Measurements from ENCODE around the gene COL25A1. TPM values are rescaled to one million over a fixed set of nuclear protein-coding genes. Genes with fewer than 3 reads are reported as not detected.
A peak's percentile ranks its signal among the peaks of the same experiment; 100 is the strongest.
"Not testable (repeated sequence)": the region's sequence is repeated elsewhere in the genome, so short reads cannot be mapped to it uniquely, and the experiment has no call there.

COL25A1 gene
- total RNA-seq, 2 donors from 2014 or later: 0.47 TPM; not detected in 1

DNA sequence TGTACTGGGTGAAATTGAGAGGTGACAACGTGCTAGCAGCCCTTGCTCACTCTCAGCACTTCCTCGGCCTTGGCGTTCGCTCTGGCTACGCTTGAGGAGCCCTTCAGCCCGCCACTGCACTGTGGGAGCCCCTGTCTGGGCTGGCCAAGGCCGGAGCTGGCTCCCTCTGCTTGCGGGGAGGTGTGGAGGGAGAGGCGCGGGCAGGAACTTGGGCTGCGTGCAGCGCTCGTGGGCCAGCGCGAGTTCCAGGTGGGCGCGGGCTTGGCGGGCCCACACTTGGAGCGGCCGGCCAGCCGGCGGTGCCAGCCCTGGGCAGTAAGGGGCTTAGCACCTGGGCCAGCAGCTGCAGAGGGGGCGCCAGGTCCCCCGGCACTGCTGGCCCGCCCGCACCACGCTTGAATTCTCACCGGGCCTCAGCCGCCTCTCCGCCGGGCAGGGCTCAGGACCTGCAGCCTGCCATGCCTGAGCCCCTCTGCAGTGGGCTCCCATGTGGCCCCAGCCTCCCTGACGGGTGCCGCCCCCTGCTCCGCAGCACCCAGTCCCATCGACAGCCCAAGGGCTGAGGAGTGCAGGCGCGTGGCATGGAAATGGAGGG lies 290.1 kb downstream of the COL25A1 start:
- H3K4me3 Mint-ChIP-seq: no peak overlapping the region
- peaks cover 20% of the 10 kb centered on the region for H3K27me3 Mint-ChIP-seq
- no peaks in the 10 kb centered on the region for H3K9me3 ChIP-seq (ENCODE audit: control insufficient read depth, low read length, poor library complexity, severe bottlenecking)
- no peaks in the 10 kb centered on the region for H3K4me1 Mint-ChIP-seq
- DNase-seq: no peak
- H3K36me3 Mint-ChIP-seq (ENCODE audit: low read depth): peaks cover 4% of the 10 kb centered on the region
- H3K27ac Mint-ChIP-seq: no peak overlapping the region
- ATAC-seq: no peak

DNA sequence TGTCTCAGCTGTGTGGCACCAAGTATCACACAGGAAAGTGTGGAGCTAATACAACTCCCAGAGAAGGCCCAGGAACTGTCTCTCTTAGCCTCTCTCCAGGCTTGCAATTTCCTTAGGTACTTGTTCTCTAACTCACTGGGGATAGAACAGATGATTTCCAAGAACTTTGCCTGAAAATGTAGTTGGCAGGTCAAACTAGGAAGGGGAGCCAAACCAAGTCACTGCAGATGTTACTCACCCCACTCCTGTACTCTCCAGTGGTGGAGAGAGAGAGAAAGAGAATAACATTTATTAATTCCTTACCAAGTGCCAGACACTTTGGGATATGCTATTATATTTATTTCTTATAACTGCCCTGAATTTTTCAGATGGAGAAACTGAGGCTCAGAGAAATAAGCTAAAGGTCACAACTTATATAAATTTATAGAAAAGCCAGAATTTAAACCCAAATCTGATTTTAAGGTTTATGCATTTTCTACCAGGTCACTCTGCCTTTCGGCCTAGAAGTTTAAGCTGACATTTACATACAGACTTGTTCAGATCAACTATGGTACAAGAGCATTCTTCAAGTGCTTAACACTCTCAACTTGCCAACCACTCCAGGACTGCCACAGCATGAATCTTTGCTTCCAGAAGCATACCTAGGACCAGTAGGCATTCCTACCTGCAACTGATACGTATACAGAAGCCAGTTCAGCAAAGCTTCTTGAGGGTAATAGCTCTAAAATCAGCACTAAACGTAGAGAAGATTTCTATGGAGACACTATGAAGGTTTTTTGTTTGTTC lies 291.0 kb downstream of the COL25A1 start:
- Mint-ChIP-seq H3K27ac (no peak overlapping the region), H3K27me3 (peaks cover 14% of the 10 kb centered on the region), H3K4me3 (no peak overlapping the region), H3K4me1 (no peaks in the 10 kb centered on the region), H3K36me3 (ENCODE audit: low read depth) (peaks cover 4% of the 10 kb centered on the region)
- ATAC-seq (no peak), DNase-seq (no peak)
- no peaks in the 10 kb centered on the region for H3K9me3 ChIP-seq (ENCODE audit: control insufficient read depth, low read length, poor library complexity, severe bottlenecking)

DNA sequence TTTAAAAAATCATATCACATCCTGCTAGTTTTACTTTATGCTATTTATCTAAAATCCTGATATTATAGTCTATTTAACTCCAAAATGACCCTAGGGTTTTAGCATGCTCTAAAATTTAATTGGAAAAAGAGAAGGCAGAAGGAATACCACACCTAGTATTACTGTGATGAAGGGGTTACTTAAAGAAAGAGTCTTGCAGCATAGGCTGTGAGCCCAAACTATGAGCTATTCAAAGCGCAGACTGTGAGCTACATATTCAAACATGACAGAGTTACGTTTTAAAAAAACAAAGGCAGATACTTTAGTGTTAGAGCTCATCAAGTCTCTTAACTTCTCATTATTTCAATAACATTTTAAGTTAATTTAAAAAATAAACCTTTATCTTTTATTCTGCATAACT lies 291.9 kb downstream of the COL25A1 start:
- ATAC-seq (no peak), DNase-seq (no peak)
- Mint-ChIP-seq H3K36me3 (ENCODE audit: low read depth) (peaks cover 2% of the 10 kb centered on the region), H3K27ac (no peak overlapping the region), H3K27me3 (peaks cover 10% of the 10 kb centered on the region), H3K4me3 (no peak overlapping the region), H3K4me1 (no peaks in the 10 kb centered on the region)
- no peaks in the 10 kb centered on the region for H3K9me3 ChIP-seq (ENCODE audit: control insufficient read depth, low read length, poor library complexity, severe bottlenecking)

DNA sequence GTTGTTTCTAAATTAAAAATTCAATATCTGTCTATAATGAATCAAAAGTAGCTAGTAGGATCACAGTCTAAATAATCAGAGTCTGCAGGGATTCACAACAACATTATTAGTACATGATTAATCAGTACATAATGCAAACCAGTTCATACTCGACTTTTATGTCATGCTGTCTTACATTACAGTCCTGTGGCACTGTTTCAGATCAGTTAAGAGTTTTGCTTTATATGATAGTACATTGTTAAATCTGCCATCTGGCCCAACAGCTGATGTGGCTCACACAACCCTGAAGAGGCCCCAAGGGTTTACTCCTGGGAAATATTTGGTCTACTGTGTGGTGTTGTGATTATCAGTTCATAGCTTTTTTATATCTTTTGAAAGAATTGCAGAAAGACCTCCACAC lies 292.5 kb downstream of the COL25A1 start:
- peak overlapping the region; percentile 19 for H3K27ac Mint-ChIP-seq
- H3K27me3 Mint-ChIP-seq: peaks cover 4% of the 10 kb centered on the region
- no peaks in the 10 kb centered on the region for H3K4me1 Mint-ChIP-seq
- no peaks in the 10 kb centered on the region for H3K36me3 Mint-ChIP-seq (ENCODE audit: low read depth)
- no peaks in the 10 kb centered on the region for H3K9me3 ChIP-seq (ENCODE audit: control insufficient read depth, low read length, poor library complexity, severe bottlenecking)
- DNase-seq (no peak), ATAC-seq (no peak)
- no peak overlapping the region for H3K4me3 Mint-ChIP-seq

DNA sequence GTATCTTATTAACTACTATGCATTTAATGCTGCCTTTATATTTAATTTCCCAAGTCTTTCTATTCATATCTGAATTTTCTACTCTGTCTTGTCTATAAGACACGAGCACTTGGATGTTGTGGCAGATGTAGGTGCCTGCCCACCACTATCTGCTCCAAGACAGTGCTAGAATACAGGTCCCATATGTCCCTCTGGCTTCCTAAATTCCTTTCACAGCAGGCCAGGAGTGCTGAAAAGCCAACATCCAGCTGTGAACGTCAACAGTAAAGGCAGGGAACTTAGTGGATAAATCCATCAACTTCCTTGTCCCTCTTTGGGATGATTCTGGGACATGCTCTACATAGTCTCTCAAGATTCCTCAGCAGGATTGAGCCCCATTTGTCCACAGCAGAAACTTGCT lies 294.5 kb downstream of the COL25A1 start:
- H3K36me3 Mint-ChIP-seq (ENCODE audit: low read depth): no peaks in the 10 kb centered on the region
- H3K4me1 Mint-ChIP-seq: peaks cover 3% of the 10 kb centered on the region
- no peaks in the 10 kb centered on the region for H3K9me3 ChIP-seq (ENCODE audit: control insufficient read depth, low read length, poor library complexity, severe bottlenecking)
- no peak overlapping the region for H3K4me3 Mint-ChIP-seq
- peaks cover 5% of the 10 kb centered on the region for H3K27me3 Mint-ChIP-seq
- no peak overlapping the region for H3K27ac Mint-ChIP-seq
- DNase-seq: no peak
- no peak for ATAC-seq

DNA sequence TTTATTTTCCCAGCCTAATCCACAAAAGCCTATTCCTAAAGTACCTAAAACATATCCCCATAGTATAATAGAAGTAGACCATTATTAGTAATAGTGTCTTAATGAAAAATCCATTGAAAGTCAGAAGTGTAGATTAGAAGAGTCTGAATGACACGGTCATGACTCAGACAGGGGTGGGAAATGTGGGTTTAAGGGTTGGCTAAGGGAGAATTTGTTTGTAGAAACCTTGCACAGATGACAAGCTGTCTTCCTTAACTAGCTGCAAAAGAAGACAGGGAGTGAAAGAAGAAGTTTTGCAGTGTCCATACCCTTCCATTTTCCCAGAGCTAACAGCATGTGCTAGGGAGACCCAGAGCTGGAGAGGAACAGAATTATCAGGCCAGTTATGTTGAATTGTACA lies 296.9 kb downstream of the COL25A1 start:
- no peak for ATAC-seq
- Mint-ChIP-seq H3K36me3 (ENCODE audit: low read depth) (no peaks in the 10 kb centered on the region), H3K27ac (no peak overlapping the region), H3K27me3 (peaks cover 5% of the 10 kb centered on the region), H3K4me1 (peaks cover 3% of the 10 kb centered on the region), H3K4me3 (no peak overlapping the region)
- no peak for DNase-seq
- no peaks in the 10 kb centered on the region for H3K9me3 ChIP-seq (ENCODE audit: control insufficient read depth, low read length, poor library complexity, severe bottlenecking)

DNA sequence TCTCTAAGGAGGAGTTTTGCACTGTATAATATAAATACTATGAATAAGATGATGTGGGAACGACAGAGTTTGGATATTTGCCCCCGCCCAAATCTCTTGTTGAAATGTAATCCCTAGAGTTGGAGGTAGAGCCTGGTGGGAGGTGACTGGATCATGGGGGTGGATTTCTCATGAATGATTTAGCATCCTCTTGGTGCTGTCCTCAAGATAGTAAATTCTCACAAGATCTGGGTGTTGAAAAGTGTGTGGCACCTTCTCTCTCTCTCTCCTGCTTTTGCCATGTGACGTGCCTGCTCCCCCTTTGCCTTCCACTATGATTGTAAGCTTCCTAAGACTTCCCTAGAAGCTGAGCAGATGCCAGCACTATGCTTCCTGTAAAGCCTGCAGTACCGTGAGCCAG lies 298.0 kb downstream of the COL25A1 start:
- Mint-ChIP-seq H3K4me3 (no peak overlapping the region), H3K27me3 (peaks cover 5% of the 10 kb centered on the region), H3K4me1 (peaks cover 3% of the 10 kb centered on the region), H3K27ac (no peak overlapping the region), H3K36me3 (ENCODE audit: low read depth) (no peaks in the 10 kb centered on the region)
- no peaks in the 10 kb centered on the region for H3K9me3 ChIP-seq (ENCODE audit: control insufficient read depth, low read length, poor library complexity, severe bottlenecking)
- no peak for DNase-seq
- no peak for ATAC-seq

DNA sequence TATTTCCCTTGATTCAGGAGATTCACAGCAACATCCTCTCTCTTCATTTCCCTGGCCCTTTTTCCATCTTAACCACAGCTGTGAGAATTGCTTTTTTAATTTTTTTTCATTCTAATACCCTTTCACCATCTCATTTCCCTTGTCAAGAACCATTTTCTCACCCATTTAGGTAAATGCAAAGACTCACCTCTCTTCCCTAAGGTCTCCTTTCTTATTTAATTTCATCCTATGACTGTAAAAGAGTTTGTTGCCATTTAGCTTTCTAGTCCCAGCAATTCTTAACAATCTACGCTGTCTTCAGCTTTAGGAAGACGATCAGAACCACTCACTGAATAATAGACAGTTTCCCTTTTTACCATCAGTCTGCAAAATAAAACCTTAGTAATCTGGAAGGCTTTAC lies 298.5 kb downstream of the COL25A1 start:
- H3K27me3 Mint-ChIP-seq: peaks cover 5% of the 10 kb centered on the region
- no peak for ATAC-seq
- peaks cover 3% of the 10 kb centered on the region for H3K4me1 Mint-ChIP-seq
- no peak for DNase-seq
- no peak overlapping the region for H3K27ac Mint-ChIP-seq
- no peaks in the 10 kb centered on the region for H3K9me3 ChIP-seq (ENCODE audit: control insufficient read depth, low read length, poor library complexity, severe bottlenecking)
- H3K36me3 Mint-ChIP-seq (ENCODE audit: low read depth): no peaks in the 10 kb centered on the region
- H3K4me3 Mint-ChIP-seq: no peak overlapping the region

DNA sequence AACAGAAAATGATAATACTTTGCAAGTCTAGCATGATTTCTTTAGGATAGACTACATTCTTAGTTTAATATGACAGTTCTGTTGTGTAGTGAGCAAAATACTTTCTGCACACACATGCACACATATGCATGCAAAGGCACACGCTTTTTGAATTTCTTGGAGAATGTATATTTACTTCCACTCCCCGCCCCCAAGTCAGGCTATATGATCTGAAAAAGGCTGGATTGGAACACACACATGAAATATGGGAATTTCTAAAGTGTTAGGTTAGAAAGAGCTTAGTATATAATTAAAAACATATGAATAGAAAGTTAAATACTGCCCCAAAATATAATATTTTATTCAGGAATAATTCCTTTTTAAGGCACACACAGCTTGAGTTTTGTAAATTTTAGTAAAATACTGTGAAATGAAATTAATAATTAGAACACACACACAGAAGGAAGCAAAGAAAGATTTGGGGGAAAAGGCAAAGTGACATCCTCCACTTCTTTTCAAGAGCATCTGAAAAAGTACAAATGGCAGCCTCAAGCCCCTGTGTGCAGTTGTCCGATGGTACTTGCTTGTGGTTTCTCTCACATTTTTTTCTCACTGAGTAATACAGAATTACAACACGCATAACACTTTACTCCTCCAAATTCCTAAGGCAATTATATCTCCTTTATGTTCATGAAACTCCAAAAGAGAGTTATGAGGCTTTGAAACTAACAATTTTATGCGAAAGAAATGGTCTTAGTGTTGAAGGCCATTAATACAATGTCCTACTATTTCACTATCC lies 310.7 kb downstream of the COL25A1 start:
- Mint-ChIP-seq H3K4me1 (no peaks in the 10 kb centered on the region), H3K27ac (no peak overlapping the region), H3K27me3 (no peaks in the 10 kb centered on the region), H3K36me3 (ENCODE audit: low read depth) (no peaks in the 10 kb centered on the region), H3K4me3 (no peak overlapping the region)
- DNase-seq (no peak), ATAC-seq (no peak)
- H3K9me3 ChIP-seq (ENCODE audit: control insufficient read depth, low read length, poor library complexity, severe bottlenecking): no peaks in the 10 kb centered on the region

DNA sequence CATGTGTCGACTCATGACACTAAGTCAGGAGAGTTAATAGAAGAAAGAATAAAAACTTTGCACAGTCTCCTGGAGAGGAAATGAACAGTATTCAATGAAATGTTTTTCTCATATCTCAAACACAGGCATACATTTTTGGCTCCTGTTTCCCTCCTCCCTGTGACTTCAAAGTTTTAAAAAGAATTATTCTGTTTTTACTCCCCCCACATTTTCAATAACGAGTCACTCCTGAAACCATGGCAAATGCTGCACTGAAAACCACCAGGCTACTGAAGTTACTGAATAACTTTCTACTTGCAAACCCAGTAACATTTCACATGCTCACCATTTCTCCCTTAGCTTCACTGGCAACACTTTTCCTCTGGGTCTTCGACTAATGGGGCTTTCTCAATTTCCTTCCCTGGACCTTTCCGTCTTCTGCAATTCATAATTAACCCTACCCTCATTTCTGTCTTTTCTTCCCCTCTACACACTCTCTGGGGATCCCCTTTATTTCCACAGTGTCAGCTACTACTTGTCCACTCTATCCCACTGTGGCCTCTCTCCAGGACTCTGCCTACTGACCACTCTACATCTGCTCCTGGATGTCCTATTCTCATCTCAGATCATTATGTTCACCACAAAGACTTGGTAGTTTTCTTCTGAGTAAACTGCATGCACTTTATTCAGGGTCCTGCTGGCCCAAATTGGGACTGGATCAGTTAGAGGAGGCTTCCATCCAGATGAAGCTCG lies 313.8 kb downstream of the COL25A1 start:
- Mint-ChIP-seq H3K4me3 (no peak overlapping the region), H3K4me1 (no peaks in the 10 kb centered on the region), H3K27ac (no peak overlapping the region), H3K36me3 (ENCODE audit: low read depth) (no peaks in the 10 kb centered on the region), H3K27me3 (no peaks in the 10 kb centered on the region)
- DNase-seq (no peak), ATAC-seq (no peak)
- H3K9me3 ChIP-seq (ENCODE audit: control insufficient read depth, low read length, poor library complexity, severe bottlenecking): no peaks in the 10 kb centered on the region

DNA sequence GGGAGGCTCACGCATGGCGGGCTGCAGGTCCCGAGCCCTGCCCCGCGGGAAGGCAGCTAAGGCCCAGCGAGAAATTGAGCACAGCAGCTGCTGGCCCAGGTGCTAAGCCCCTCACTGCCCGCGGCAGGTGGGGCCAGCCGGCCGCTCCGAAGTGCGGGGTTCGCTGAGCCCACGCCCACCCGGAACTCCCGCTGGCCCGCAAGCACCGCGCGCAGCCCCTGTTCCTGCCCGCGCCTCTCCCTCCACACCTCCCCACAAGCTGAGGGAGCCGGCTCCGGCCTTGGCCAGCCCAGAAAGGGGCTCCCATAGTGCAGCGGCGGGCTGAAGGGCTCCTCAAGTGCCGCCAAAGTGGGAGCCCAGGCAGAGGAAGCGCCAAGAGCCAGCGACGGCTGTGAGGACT lies 318.0 kb downstream of the COL25A1 start:
- not testable (repeated sequence) for H3K27ac Mint-ChIP-seq; H3K4me1 Mint-ChIP-seq; H3K9me3 ChIP-seq (ENCODE audit: control insufficient read depth, low read length, poor library complexity, severe bottlenecking); H3K4me3 Mint-ChIP-seq; ATAC-seq; H3K27me3 Mint-ChIP-seq; H3K36me3 Mint-ChIP-seq (ENCODE audit: low read depth); DNase-seq

DNA sequence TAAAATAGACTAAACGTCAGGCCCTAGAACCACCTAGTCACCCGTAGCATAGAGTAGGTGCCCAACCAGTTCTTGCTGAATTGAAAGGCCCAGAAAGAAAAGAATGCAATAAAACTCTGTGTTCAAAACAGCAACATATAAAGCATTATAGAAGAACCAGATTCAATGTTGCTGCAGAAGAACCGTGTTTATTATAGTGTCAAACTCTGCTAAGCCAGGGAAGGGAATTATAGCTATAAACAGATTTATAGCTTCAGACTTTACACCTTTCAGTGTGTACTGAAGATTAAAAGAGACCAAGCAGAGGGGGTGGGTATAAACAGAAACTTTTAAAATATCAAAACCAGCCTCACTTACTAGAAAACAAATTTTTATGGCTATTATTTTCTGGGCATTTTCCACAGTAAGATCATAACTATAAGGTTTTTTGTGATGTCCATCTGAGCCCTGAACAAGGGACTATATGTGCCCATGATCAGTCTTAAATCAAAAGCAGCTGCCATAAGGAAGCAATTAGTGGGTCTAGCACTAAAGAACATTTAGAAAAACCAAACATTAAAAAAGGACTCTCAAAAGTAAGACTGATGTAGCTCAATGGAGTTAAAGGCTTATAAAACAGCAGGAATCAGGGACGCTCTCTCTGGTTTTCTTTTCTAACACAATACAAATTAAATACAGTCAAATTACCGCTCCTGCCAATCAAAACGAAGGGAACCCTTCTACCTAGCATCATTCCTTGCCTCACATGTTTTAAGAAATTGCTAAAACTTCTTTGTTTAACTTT lies 319.9 kb downstream of the COL25A1 start:
- H3K27ac Mint-ChIP-seq: no peak overlapping the region
- peaks cover 7% of the 10 kb centered on the region for H3K27me3 Mint-ChIP-seq
- no peak for DNase-seq
- peaks cover 3% of the 10 kb centered on the region for H3K36me3 Mint-ChIP-seq (ENCODE audit: low read depth)
- no peaks in the 10 kb centered on the region for H3K4me1 Mint-ChIP-seq
- no peaks in the 10 kb centered on the region for H3K9me3 ChIP-seq (ENCODE audit: control insufficient read depth, low read length, poor library complexity, severe bottlenecking)
- ATAC-seq: no peak
- H3K4me3 Mint-ChIP-seq: no peak overlapping the region
